Neuron (in vitro differentiated cells): ENCODE measurements around the gene ANK3.
"Not testable (repeated sequence)": the region's sequence is repeated elsewhere in the genome, so short reads cannot be mapped to it uniquely, and the experiment has no call there.

Experiments used
- H2AFZ ChIP-seq: one replicate; pipeline ENCODE4 v1.6.1; 2013; ENCODE audit warnings: low read depth, mild to moderate bottlenecking, inconsistent platforms, low read length, moderate library complexity
- H3K27me3 ChIP-seq: one replicate; pipeline ENCODE4 v1.6.1; 2013; ENCODE audit warnings: low read length; ENCODE audit not compliant: insufficient read depth
- H3K36me3 ChIP-seq: one replicate; pipeline ENCODE4 v1.6.1; 2013; ENCODE audit warnings: low read length; ENCODE audit not compliant: insufficient read depth
- H3K4me1 ChIP-seq: one replicate; pipeline ENCODE4 v1.6.1; 2013; ENCODE audit warnings: low read length; ENCODE audit not compliant: insufficient read depth
- H3K4me3 ChIP-seq: 2 replicates; pipeline ENCODE4 v1.5.1; 2013; ENCODE audit warnings: mild to moderate bottlenecking, low read length, moderate library complexity
- H3K9me3 ChIP-seq: one replicate; pipeline ENCODE4 v1.6.1; 2013; ENCODE audit warnings: low read length

The ANK3 gene

GRCh38 chr10:60041489-60042133 is 348.1 kb downstream of the ANK3 start:
- no peaks in the 10 kb centered on the region for H3K9me3 ChIP-seq
- H3K4me1 ChIP-seq = no peaks in the 10 kb centered on the region
- no peak overlapping the region for H3K4me3 ChIP-seq
- H3K36me3 ChIP-seq = peaks cover 17% of the 10 kb centered on the region
- no peak overlapping the region for H2AFZ ChIP-seq
- H3K27me3 ChIP-seq = no peaks in the 10 kb centered on the region

- no peak overlapping the region for H2AFZ ChIP-seq
- H3K9me3 ChIP-seq = no peaks in the 10 kb centered on the region
- H3K4me1 ChIP-seq = no peaks in the 10 kb centered on the region
- no peak overlapping the region for H3K4me3 ChIP-seq
- no peaks in the 10 kb centered on the region for H3K27me3 ChIP-seq
- peaks cover 17% of the 10 kb centered on the region for H3K36me3 ChIP-seq
Observed at GRCh38 chr10:60040014-60040662, 349.5 kb downstream of the ANK3 start.

GRCh38 chr10:60035984-60036383 is 353.7 kb downstream of the ANK3 start:
- H3K4me3 ChIP-seq = no peak overlapping the region
- H3K36me3 ChIP-seq = peaks cover 10% of the 10 kb centered on the region

GRCh38 chr10:60035375-60035774 is 354.3 kb downstream of the ANK3 start:
- not testable (repeated sequence) for H3K4me3 ChIP-seq, H3K36me3 ChIP-seq, H2AFZ ChIP-seq, H3K27me3 ChIP-seq, H3K9me3 ChIP-seq, H3K4me1 ChIP-seq

More at GRCh38 chr10:60035984-60036383, 353.7 kb downstream of the ANK3 start:
- Histone ChIP-seq H3K27me3 (no peaks in the 10 kb centered on the region), H3K9me3 (no peaks in the 10 kb centered on the region), H2AFZ (no peak overlapping the region), H3K4me1 (no peaks in the 10 kb centered on the region)

- no peak overlapping the region for H2AFZ ChIP-seq
- no peaks in the 10 kb centered on the region for H3K27me3 ChIP-seq
- H3K36me3 ChIP-seq = no peaks in the 10 kb centered on the region
- H3K4me3 ChIP-seq = no peak overlapping the region
- H3K4me1 ChIP-seq = no peaks in the 10 kb centered on the region
- H3K9me3 ChIP-seq = no peaks in the 10 kb centered on the region
Observed at GRCh38 chr10:60032723-60033122, 357.0 kb downstream of the ANK3 start.

- Histone ChIP-seq H3K4me3 (no peak overlapping the region), H3K9me3 (no peaks in the 10 kb centered on the region), H3K36me3 (no peaks in the 10 kb centered on the region), H3K4me1 (no peaks in the 10 kb centered on the region), H3K27me3 (no peaks in the 10 kb centered on the region), H2AFZ (no peak overlapping the region)
Observed at GRCh38 chr10:60031664-60032063, 358.0 kb downstream of the ANK3 start.

- Histone ChIP-seq H2AFZ (no peak overlapping the region), H3K27me3 (no peaks in the 10 kb centered on the region), H3K36me3 (no peaks in the 10 kb centered on the region), H3K9me3 (no peaks in the 10 kb centered on the region), H3K4me1 (no peaks in the 10 kb centered on the region), H3K4me3 (no peak overlapping the region)
Observed at GRCh38 chr10:60031183-60031582, 358.5 kb downstream of the ANK3 start.

- Histone ChIP-seq H2AFZ (no peak overlapping the region), H3K4me1 (no peaks in the 10 kb centered on the region), H3K36me3 (no peaks in the 10 kb centered on the region), H3K27me3 (no peaks in the 10 kb centered on the region), H3K4me3 (no peak overlapping the region), H3K9me3 (no peaks in the 10 kb centered on the region)
Observed at GRCh38 chr10:60029475-60029874, 360.2 kb downstream of the ANK3 start.

- H3K36me3 ChIP-seq = no peaks in the 10 kb centered on the region
- H3K4me3 ChIP-seq = no peak overlapping the region
- no peaks in the 10 kb centered on the region for H3K27me3 ChIP-seq
- H3K9me3 ChIP-seq = no peaks in the 10 kb centered on the region
- no peak overlapping the region for H2AFZ ChIP-seq
- H3K4me1 ChIP-seq = no peaks in the 10 kb centered on the region
Observed at GRCh38 chr10:60028081-60028480, 361.6 kb downstream of the ANK3 start.

- Histone ChIP-seq H3K4me1 (no peaks in the 10 kb centered on the region), H3K36me3 (no peaks in the 10 kb centered on the region), H3K9me3 (no peaks in the 10 kb centered on the region), H3K4me3 (no peak overlapping the region), H3K27me3 (no peaks in the 10 kb centered on the region), H2AFZ (no peak overlapping the region)
Observed at GRCh38 chr10:60025279-60025678, 364.4 kb downstream of the ANK3 start.

GRCh38 chr10:60024506-60024905 is 365.2 kb downstream of the ANK3 start:
- H3K9me3 ChIP-seq = no peaks in the 10 kb centered on the region

GRCh38 chr10:60023155-60023877 is 366.4 kb downstream of the ANK3 start:
- no peaks in the 10 kb centered on the region for H3K36me3 ChIP-seq
- no peak overlapping the region for H2AFZ ChIP-seq
- H3K4me1 ChIP-seq = no peaks in the 10 kb centered on the region
- H3K4me3 ChIP-seq = no peak overlapping the region
- no peaks in the 10 kb centered on the region for H3K27me3 ChIP-seq
- H3K9me3 ChIP-seq = no peaks in the 10 kb centered on the region

More at GRCh38 chr10:60024506-60024905, 365.2 kb downstream of the ANK3 start:
- Histone ChIP-seq H3K36me3 (no peaks in the 10 kb centered on the region), H2AFZ (no peak overlapping the region), H3K27me3 (no peaks in the 10 kb centered on the region), H3K4me3 (no peak overlapping the region), H3K4me1 (no peaks in the 10 kb centered on the region)

GRCh38 chr10:60021361-60021760 is 368.3 kb downstream of the ANK3 start:
- Histone ChIP-seq H3K27me3 (no peaks in the 10 kb centered on the region), H2AFZ (no peak overlapping the region), H3K36me3 (no peaks in the 10 kb centered on the region), H3K4me3 (no peak overlapping the region), H3K4me1 (no peaks in the 10 kb centered on the region), H3K9me3 (no peaks in the 10 kb centered on the region)
